ENCODE measurements around the gene PPP6R1.
"Not testable (repeated sequence)": the region's sequence is repeated elsewhere in the genome, so short reads cannot be mapped to it uniquely, and the experiment has no call there.

PPP6R1 gene

GRCh38 chr19:55241935-55242464, 16.8 kb downstream of the PPP6R1 start:
- no peak for DNase-seq

GRCh38 chr19:55241143-55241934, 17.5 kb downstream of the PPP6R1 start:
- no peak for DNase-seq

GRCh38 chr19:55240713-55241020, 18.1 kb downstream of the PPP6R1 start:
- DNase-seq = no peak

GRCh38 chr19:55239004-55239403, 19.8 kb downstream of the PPP6R1 start:
- DNase-seq = no peak

- no peak for DNase-seq
These were observed 20.8 kb downstream of the PPP6R1 start for GRCh38 chr19:55238030-55238429.

- no peak for DNase-seq
These were observed 25.8 kb downstream of the PPP6R1 start for GRCh38 chr19:55232986-55233385.

- no peak for DNase-seq
These were observed 26.6 kb downstream of the PPP6R1 start for GRCh38 chr19:55232286-55232602.

- no peak for DNase-seq
These were observed 27.2 kb downstream of the PPP6R1 start for GRCh38 chr19:55231391-55232285.

- DNase-seq = no peak
These were observed 28.0 kb downstream of the PPP6R1 start for GRCh38 chr19:55230780-55231179.

- no peak for DNase-seq
These were observed 28.5 kb downstream of the PPP6R1 start for GRCh38 chr19:55230329-55230728.

GRCh38 chr19:55229789-55230182, 29.0 kb downstream of the PPP6R1 start:
- no peak for DNase-seq

- no peak for DNase-seq
These were observed 29.6 kb downstream of the PPP6R1 start for GRCh38 chr19:55229145-55229788.

- DNase-seq = no peak
These were observed 30.3 kb downstream of the PPP6R1 start, which contains the start of gene TMEM86B for GRCh38 chr19:55228403-55229031. Gene TMEM86B, minus strand, starts transcription at chr19:55228763. Its CDS starts 22 bp downstream, at chr19:55228741.

GRCh38 chr19:55228015-55228391, 30.8 kb downstream of the PPP6R1 start:
- no peak for DNase-seq

- no peak for DNase-seq
These were observed 31.4 kb downstream of the PPP6R1 start for GRCh38 chr19:55227241-55228014.

- no peak for DNase-seq
These were observed 32.0 kb downstream of the PPP6R1 start for GRCh38 chr19:55226788-55227187.

GRCh38 chr19:55226273-55226672, 32.5 kb downstream of the PPP6R1 start:
- no peak for DNase-seq

GRCh38 chr19:55225415-55225958, 33.3 kb downstream of the PPP6R1 start:
- DNase-seq = no peak

- not testable (repeated sequence) for DNase-seq
These were observed 34.0 kb downstream of the PPP6R1 start for GRCh38 chr19:55224679-55225414.

GRCh38 chr19:55224038-55224665, 34.7 kb downstream of the PPP6R1 start:
- DNase-seq = no peak

All from NCI-H1048 (cell line).